ENCODE measurements around the gene RNU6-9.

- TF ChIP-seq EZH2 (IDR thresholded peaks at IDR 0.05; ENCODE audit: insufficient read depth, poor library complexity, severe bottlenecking) (no peak), EZH2phosphoT487 (IDR thresholded peaks at IDR 0.05; ENCODE audit: insufficient read depth, low read depth) (no peak)
Measured at GRCh38 chr19:911197-912033, 18.1 kb downstream of the RNU6-9 start.
